Karpas-422 (cell line): ENCODE data around the gene CNTNAP2. TPM values are rescaled to one million over a fixed set of nuclear protein-coding genes. Genes with fewer than 3 reads are reported as not detected.

Experiments
- DNase-seq: peaks from one replicate; pipeline ENCODE4 v3.0.0-alpha.2; 2015
- H2AFZ ChIP-seq: fragments of 200-600 bp; sonication (generic); 2 replicates; pipeline ENCODE4 v1.6.1; 2014; ENCODE audit warnings: antibody characterized with exemption, low read length, mixed read lengths
- H3K27ac ChIP-seq: fragments of 200-600 bp; sonication (generic); 2 replicates; pipeline ENCODE4 v1.5.1; 2014; ENCODE audit warnings: mild to moderate bottlenecking, low read length, moderate library complexity
- H3K27me3 ChIP-seq: fragments of 200-600 bp; sonication (generic); 2 replicates; pipeline ENCODE4 v1.6.1; 2014; ENCODE audit warnings: low read length, mixed read lengths
- H3K36me3 ChIP-seq: fragments of 200-600 bp; sonication (generic); 2 replicates; pipeline ENCODE4 v1.6.1; 2014; ENCODE audit warnings: low read length, mixed read lengths; ENCODE audit not compliant: insufficient read depth
- H3K4me1 ChIP-seq: fragments of 200-600 bp; sonication (generic); 2 replicates; pipeline ENCODE4 v1.6.1; 2014; ENCODE audit warnings: mild to moderate bottlenecking, low read length, mixed read lengths
- H3K4me2 ChIP-seq: fragments of 200-600 bp; sonication (generic); 2 replicates; pipeline ENCODE4 v1.6.1; 2014; ENCODE audit warnings: low read length, low read depth, mild to moderate bottlenecking; ENCODE audit not compliant: poor library complexity, severe bottlenecking
- H3K4me3 ChIP-seq: fragments of 200-600 bp; sonication (generic); 2 replicates; pipeline ENCODE4 v1.5.1; 2014; ENCODE audit warnings: mild to moderate bottlenecking, antibody characterized with exemption, low read length, mixed read lengths
- H3K79me2 ChIP-seq: fragments of 200-600 bp; sonication (generic); 2 replicates; pipeline ENCODE4 v1.6.1; 2014; ENCODE audit warnings: mild to moderate bottlenecking, low read length, mixed read lengths
- H3K9ac ChIP-seq: fragments of 200-600 bp; sonication (generic); 2 replicates; pipeline ENCODE4 v1.6.0; 2014; ENCODE audit warnings: low read length
- H3K9me2 ChIP-seq: fragments of 200-600 bp; sonication (generic), shearing (Covaris generic); replicated peaks from 2 replicates; pipeline ENCODE4 v1.6.0; 2014; ENCODE audit warnings: mild to moderate bottlenecking, low read length, moderate library complexity; ENCODE audit not compliant: insufficient read depth
- H3K9me3 ChIP-seq: fragments of 300-700, 200-600 bp; sonication (generic); 2 replicates; pipeline ENCODE4 v1.6.1; 2014; ENCODE audit warnings: low read length, mixed read lengths
- H4K20me1 ChIP-seq: fragments of 200-600 bp; sonication (generic); 2 replicates; pipeline ENCODE4 v1.6.1; 2014; ENCODE audit warnings: mild to moderate bottlenecking, antibody characterized with exemption, low read length, low read depth; ENCODE audit not compliant: insufficient read depth
- total RNA-seq: library from RNA; depleted of rRNA; stranded (reverse); fragments of >200 nt; shearing (Covaris generic); gene quantifications from 2 replicates; pipeline ENCODE4 v1.2.3, GENCODE V29; 2014; ENCODE audit warnings: low replicate concordance

CNTNAP2 gene
- total RNA-seq, 1 experiment from 2014 or later: not detected

DNA sequence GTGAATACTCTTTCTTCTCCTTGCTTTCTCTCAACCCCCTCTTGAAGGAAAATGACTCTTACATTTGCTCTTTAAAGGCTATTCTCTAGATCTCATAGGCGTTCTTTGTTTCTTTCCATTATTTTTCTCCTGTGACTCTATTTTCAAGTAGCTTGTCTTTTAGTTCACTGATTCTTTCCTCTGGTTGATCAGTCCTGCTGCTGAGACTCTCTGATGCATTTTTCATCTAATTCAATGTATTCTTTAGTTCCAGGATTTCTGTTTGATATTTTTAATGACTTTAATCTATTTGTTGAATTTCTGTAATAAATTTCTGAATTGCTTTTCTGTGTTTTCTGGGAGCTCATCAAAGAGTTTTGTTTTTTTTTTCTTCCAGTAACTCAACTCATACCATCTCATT is 397.7 kb downstream of the CNTNAP2 start:
- Histone ChIP-seq H3K9me2 (no peaks in the 10 kb centered on the region), H3K9me3 (peaks cover 26% of the 10 kb centered on the region), H3K36me3 (no peaks in the 10 kb centered on the region), H3K4me2 (no peak overlapping the region), H3K79me2 (no peaks in the 10 kb centered on the region), H3K4me3 (no peak overlapping the region), H3K27me3 (no peaks in the 10 kb centered on the region), H3K4me1 (no peaks in the 10 kb centered on the region), H3K27ac (no peak overlapping the region), H2AFZ (no peak overlapping the region), H3K9ac (no peak overlapping the region), H4K20me1 (no peaks in the 10 kb centered on the region)
- DNase-seq: no peak

DNA sequence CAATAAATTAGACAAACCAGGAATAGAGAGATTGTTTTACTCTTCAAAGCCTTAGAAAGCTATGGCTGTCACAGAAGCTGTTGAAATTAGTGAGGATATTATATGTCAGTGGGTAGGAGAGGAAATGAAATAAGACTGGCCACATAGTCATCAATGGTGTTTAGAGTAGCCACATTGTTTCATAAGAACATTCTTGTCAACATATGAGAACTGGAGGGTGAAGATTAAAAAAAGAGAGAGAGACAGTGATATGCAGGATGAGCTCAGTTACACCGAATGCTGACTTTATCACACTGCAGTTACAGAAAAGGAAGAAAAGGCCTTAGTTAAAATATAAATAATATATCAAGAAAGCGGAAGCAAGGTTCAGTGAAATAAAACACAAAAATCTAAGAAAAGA is 412.0 kb downstream of the CNTNAP2 start:
- H3K79me2 ChIP-seq: no peaks in the 10 kb centered on the region
- no peak overlapping the region for H3K4me3 ChIP-seq
- H3K4me1 ChIP-seq: no peaks in the 10 kb centered on the region
- H3K9ac ChIP-seq: no peak overlapping the region
- no peaks in the 10 kb centered on the region for H3K9me2 ChIP-seq
- H3K36me3 ChIP-seq: no peaks in the 10 kb centered on the region
- H4K20me1 ChIP-seq: no peaks in the 10 kb centered on the region
- no peaks in the 10 kb centered on the region for H3K27me3 ChIP-seq
- no peak overlapping the region for H3K4me2 ChIP-seq
- H2AFZ ChIP-seq: no peak overlapping the region
- peaks cover 13% of the 10 kb centered on the region for H3K9me3 ChIP-seq
- DNase-seq: no peak
- no peak overlapping the region for H3K27ac ChIP-seq

- no peaks in the 10 kb centered on the region for H3K27me3 ChIP-seq
- no peak overlapping the region for H3K9ac ChIP-seq
- peaks cover 24% of the 10 kb centered on the region for H3K9me3 ChIP-seq
- H3K79me2 ChIP-seq: no peaks in the 10 kb centered on the region
- H3K4me2 ChIP-seq: no peak overlapping the region
- H4K20me1 ChIP-seq: no peaks in the 10 kb centered on the region
- H3K4me1 ChIP-seq: no peaks in the 10 kb centered on the region
- no peaks in the 10 kb centered on the region for H3K9me2 ChIP-seq
- H3K4me3 ChIP-seq: no peak overlapping the region
- H3K36me3 ChIP-seq: no peaks in the 10 kb centered on the region
- no peak for DNase-seq
- H2AFZ ChIP-seq: no peak overlapping the region
- no peak overlapping the region for H3K27ac ChIP-seq
Measured at GRCh38 chr7:146539836-146540235, 423.2 kb downstream of the CNTNAP2 start.

DNA sequence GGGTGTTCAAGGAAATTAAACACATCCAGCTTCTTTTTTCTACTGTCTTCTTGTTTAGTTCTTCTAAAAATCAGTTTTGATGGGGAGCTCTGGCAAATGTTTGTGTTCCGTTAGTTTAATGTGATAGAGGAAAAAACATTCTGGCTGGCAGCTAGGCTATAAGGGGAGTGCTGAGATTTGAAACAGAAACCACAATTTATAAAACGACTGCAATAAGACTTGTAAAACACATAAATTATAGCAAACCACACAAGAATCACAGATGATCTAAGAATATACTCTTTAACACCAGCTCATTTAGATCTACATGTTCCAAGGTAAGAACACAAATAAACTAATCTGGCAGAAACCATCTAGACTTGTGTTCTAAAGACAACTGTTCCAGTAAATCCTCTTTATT is 425.5 kb downstream of the CNTNAP2 start:
- Histone ChIP-seq H3K9ac (no peak overlapping the region), H3K9me3 (peaks cover 20% of the 10 kb centered on the region), H3K4me2 (no peak overlapping the region), H3K4me3 (no peak overlapping the region), H3K79me2 (no peaks in the 10 kb centered on the region), H3K36me3 (no peaks in the 10 kb centered on the region), H3K27ac (no peak overlapping the region), H3K27me3 (no peaks in the 10 kb centered on the region), H2AFZ (no peak overlapping the region), H4K20me1 (no peaks in the 10 kb centered on the region), H3K4me1 (no peaks in the 10 kb centered on the region), H3K9me2 (no peaks in the 10 kb centered on the region)
- no peak for DNase-seq

DNA sequence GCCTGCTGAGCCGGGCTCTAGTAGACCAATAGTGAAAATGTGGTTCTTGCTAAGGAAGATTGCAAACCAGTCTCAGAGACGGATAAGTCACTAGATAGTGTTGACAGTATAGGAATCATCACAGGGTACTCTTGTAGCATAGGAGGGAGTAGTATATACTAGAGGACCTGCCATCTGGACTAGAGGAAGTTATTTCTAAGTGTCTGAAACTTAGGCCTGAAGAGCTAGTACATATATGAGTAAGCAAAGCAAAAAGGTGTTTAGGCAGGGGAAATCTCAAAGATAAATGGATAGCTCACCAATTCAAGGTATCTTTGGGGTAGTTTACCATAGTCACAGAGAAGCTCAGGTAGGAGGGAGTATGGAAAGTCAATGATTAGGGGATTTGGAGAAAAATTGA is 428.1 kb downstream of the CNTNAP2 start:
- Histone ChIP-seq H3K9me2 (no peaks in the 10 kb centered on the region), H3K9me3 (peaks cover 16% of the 10 kb centered on the region), H3K27ac (no peak overlapping the region), H4K20me1 (no peaks in the 10 kb centered on the region), H2AFZ (no peak overlapping the region), H3K79me2 (no peaks in the 10 kb centered on the region), H3K4me1 (no peaks in the 10 kb centered on the region), H3K9ac (no peak overlapping the region), H3K36me3 (no peaks in the 10 kb centered on the region), H3K27me3 (no peaks in the 10 kb centered on the region), H3K4me2 (no peak overlapping the region), H3K4me3 (no peak overlapping the region)
- no peak for DNase-seq

- H3K9me3 ChIP-seq: peaks cover 7% of the 10 kb centered on the region
- no peaks in the 10 kb centered on the region for H3K36me3 ChIP-seq
- H4K20me1 ChIP-seq: no peaks in the 10 kb centered on the region
- no peak overlapping the region for H2AFZ ChIP-seq
- H3K4me2 ChIP-seq: no peak overlapping the region
- H3K9ac ChIP-seq: no peak overlapping the region
- no peaks in the 10 kb centered on the region for H3K79me2 ChIP-seq
- H3K27me3 ChIP-seq: no peaks in the 10 kb centered on the region
- H3K4me3 ChIP-seq: no peak overlapping the region
- no peak for DNase-seq
- no peaks in the 10 kb centered on the region for H3K9me2 ChIP-seq
- no peaks in the 10 kb centered on the region for H3K4me1 ChIP-seq
- no peak overlapping the region for H3K27ac ChIP-seq
Measured at GRCh38 chr7:146548816-146549215, 432.2 kb downstream of the CNTNAP2 start.

- H4K20me1 ChIP-seq: no peaks in the 10 kb centered on the region
- no peak overlapping the region for H3K27ac ChIP-seq
- H3K4me2 ChIP-seq: no peak overlapping the region
- H2AFZ ChIP-seq: no peak overlapping the region
- H3K4me3 ChIP-seq: no peak overlapping the region
- H3K9me2 ChIP-seq: no peaks in the 10 kb centered on the region
- no peak for DNase-seq
- H3K9me3 ChIP-seq: peaks cover 5% of the 10 kb centered on the region; the same call in 1 of the 2 replicates
- H3K27me3 ChIP-seq: no peaks in the 10 kb centered on the region
- no peaks in the 10 kb centered on the region for H3K79me2 ChIP-seq
- no peaks in the 10 kb centered on the region for H3K4me1 ChIP-seq
- no peak overlapping the region for H3K9ac ChIP-seq
- H3K36me3 ChIP-seq: no peaks in the 10 kb centered on the region
Measured at GRCh38 chr7:146554556-146554955, 438.0 kb downstream of the CNTNAP2 start.

DNA sequence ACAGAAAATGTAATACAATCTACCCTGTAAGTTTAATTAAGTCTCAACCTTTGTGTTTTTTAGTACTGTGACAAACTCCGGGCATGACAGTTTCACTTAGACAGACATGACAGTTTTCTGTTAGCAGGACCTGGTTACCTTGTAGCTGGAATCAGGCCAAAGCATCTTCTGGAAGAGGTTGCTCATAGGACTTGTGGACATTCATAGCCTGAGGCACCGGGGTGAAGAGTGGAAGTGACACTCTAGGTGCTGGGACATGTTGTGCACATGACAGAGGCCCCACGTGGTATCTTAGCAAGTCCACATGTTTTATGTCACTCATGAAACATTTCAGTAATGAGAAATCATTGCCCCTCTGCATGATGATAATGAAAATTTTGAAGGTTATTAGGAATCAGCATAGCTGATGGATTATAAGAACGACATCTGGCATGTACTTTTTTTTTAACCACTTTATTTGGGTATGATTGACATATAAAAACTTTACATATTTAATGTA is 441.4 kb downstream of the CNTNAP2 start:
- Histone ChIP-seq H3K27ac (no peak overlapping the region), H3K79me2 (no peaks in the 10 kb centered on the region), H4K20me1 (no peaks in the 10 kb centered on the region), H3K27me3 (no peaks in the 10 kb centered on the region), H3K9me2 (no peaks in the 10 kb centered on the region), H3K36me3 (no peaks in the 10 kb centered on the region), H3K4me2 (no peak overlapping the region), H3K9ac (no peak overlapping the region), H2AFZ (no peak overlapping the region), H3K4me3 (no peak overlapping the region), H3K4me1 (no peaks in the 10 kb centered on the region), H3K9me3 (peaks cover 4% of the 10 kb centered on the region; the same call in 1 of the 2 replicates)
- DNase-seq: no peak

- DNase-seq: no peak
- H3K36me3 ChIP-seq: no peaks in the 10 kb centered on the region
Measured at GRCh38 chr7:146565872-146566271, 449.3 kb downstream of the CNTNAP2 start.

More at GRCh38 chr7:146565872-146566271, 449.3 kb downstream of the CNTNAP2 start:
- Histone ChIP-seq H3K79me2 (no peaks in the 10 kb centered on the region), H3K4me2 (no peak overlapping the region), H2AFZ (no peak overlapping the region), H3K9me2 (no peaks in the 10 kb centered on the region), H3K9me3 (peaks cover 19% of the 10 kb centered on the region), H3K9ac (no peak overlapping the region), H3K27me3 (no peaks in the 10 kb centered on the region), H4K20me1 (no peaks in the 10 kb centered on the region), H3K27ac (no peak overlapping the region), H3K4me3 (no peak overlapping the region), H3K4me1 (no peaks in the 10 kb centered on the region)
